Liver (tissue), 9 donors: Measurements from ENCODE around the gene ZNF443. TPM values are rescaled to one million over a fixed set of nuclear protein-coding genes. Genes with fewer than 3 reads are reported as not detected.
A peak's percentile ranks its signal among the peaks of the same experiment; 100 is the strongest.
"Not testable (repeated sequence)": the region's sequence is repeated elsewhere in the genome, so short reads cannot be mapped to it uniquely, and the experiment has no call there.

Experiments
- DNase-seq: peaks from one replicate; pipeline ENCODE4 v3.0.0-alpha.2; 2017; ENCODE audit warnings: low spot score
- H3K27ac ChIP-seq, 2 donors: one replicate each; pipeline ENCODE4 v1.7.0; 2013; ENCODE audit warnings: inconsistent platforms in 2 of 2, low read length in 2 of 2, control low read depth in 1 of 2, low read depth in 1 of 2, mild to moderate bottlenecking in 1 of 2
- H3K27me3 ChIP-seq, 4 donors: one replicate each; pipeline versions ENCODE4 v1.6.1 to v1.7.0; 2013; ENCODE audit warnings: low read length in 3 of 4, inconsistent platforms in 1 of 4, mild to moderate bottlenecking in 1 of 4, moderate library complexity in 1 of 4; ENCODE audit not compliant: control insufficient read depth in 4 of 4, insufficient read depth in 4 of 4
- H3K36me3 ChIP-seq, 4 donors: one replicate each; pipeline versions ENCODE4 v1.6.1 to v1.7.0; 2013; ENCODE audit warnings: low read length in 3 of 4, mild to moderate bottlenecking in 3 of 4, low read depth in 1 of 4, moderate library complexity in 1 of 4; ENCODE audit not compliant: control insufficient read depth in 4 of 4, insufficient read depth in 3 of 4
- H3K4me1 ChIP-seq, 4 donors: one replicate each; pipeline versions ENCODE4 v1.6.1 to v1.7.0; 2013; ENCODE audit warnings: low read length in 3 of 4, mild to moderate bottlenecking in 3 of 4, moderate library complexity in 1 of 4; ENCODE audit not compliant: control insufficient read depth in 4 of 4, insufficient read depth in 4 of 4
- H3K4me3 ChIP-seq, 3 donors: one replicate each; pipeline versions ENCODE4 v1.6.1 to v1.7.0; 2013; ENCODE audit warnings: low read length in 3 of 3, control low read depth in 1 of 3, low read depth in 1 of 3, mild to moderate bottlenecking in 1 of 3
- H3K9ac ChIP-seq, 2 donors: one replicate each; pipeline ENCODE4 v1.7.0; 2013; ENCODE audit warnings: low read length in 2 of 2, mild to moderate bottlenecking in 2 of 2, moderate library complexity in 2 of 2, control low read depth in 1 of 2, low read depth in 1 of 2
- H3K9me3 ChIP-seq, 4 donors: one replicate each; pipeline versions ENCODE4 v1.6.1 to v1.7.0; 2013; ENCODE audit warnings: low read length in 3 of 4; ENCODE audit not compliant: control insufficient read depth in 4 of 4
- ATF3 ChIP-seq: IDR thresholded peaks from 2 replicates; pipeline ENCODE4 v1.6.1; 2016; ENCODE audit warnings: antibody characterized with exemption
- CTCF ChIP-seq: fragments of 150-350 bp; IDR thresholded peaks from 2 replicates; pipeline ENCODE4 v1.5.1; 2017; ENCODE audit warnings: improper control_type of control experiment, low read depth, low read length; ENCODE audit not compliant: missing input control
- EGR1 ChIP-seq, 2 donors: IDR thresholded peaks; 2 replicates each; pipeline ENCODE4 v1.6.1; 2016 to 2018; ENCODE audit warnings: antibody characterized with exemption in 2 of 2, low read depth in 2 of 2
- FOXA1 ChIP-seq: IDR thresholded peaks from 2 replicates; pipeline ENCODE4 v1.6.1; 2016; ENCODE audit warnings: antibody characterized with exemption
- GABPA ChIP-seq, 2 donors: IDR thresholded peaks in 1 of 2; conservative IDR thresholded peaks in 1 of 2; 2 replicates each; pipeline ENCODE4 v1.6.1; 2016; ENCODE audit warnings: antibody characterized with exemption in 2 of 2, mild to moderate bottlenecking in 1 of 2, moderate library complexity in 1 of 2
- HNF4A ChIP-seq, 2 donors: conservative IDR thresholded peaks; 2 replicates each; pipeline ENCODE4 v1.6.1; 2016; ENCODE audit warnings: antibody characterized with exemption in 2 of 2, mild to moderate bottlenecking in 2 of 2
- JUND ChIP-seq, 2 donors: IDR thresholded peaks; 2 replicates each; pipeline ENCODE4 v1.6.1; 2016; ENCODE audit warnings: antibody characterized with exemption in 2 of 2
- MAX ChIP-seq: IDR thresholded peaks from 2 replicates; pipeline ENCODE4 v1.6.1; 2016; ENCODE audit warnings: antibody characterized with exemption
- NR2F2 ChIP-seq: IDR thresholded peaks from 2 replicates; pipeline ENCODE4 v1.6.1; 2016; ENCODE audit warnings: antibody characterized with exemption
- RAD21 ChIP-seq, 2 donors: IDR thresholded peaks; 2 replicates each; pipeline ENCODE4 v1.6.1; 2016; ENCODE audit warnings: antibody characterized with exemption in 2 of 2, mild to moderate bottlenecking in 2 of 2
- REST ChIP-seq: IDR thresholded peaks from 2 replicates; pipeline ENCODE4 v1.6.1; 2016; ENCODE audit warnings: antibody characterized with exemption, mild to moderate bottlenecking
- RXRA ChIP-seq, 2 donors: IDR thresholded peaks; 2 replicates each; pipeline ENCODE4 v1.6.1; 2017 to 2018; ENCODE audit warnings: antibody characterized with exemption in 2 of 2, mild to moderate bottlenecking in 1 of 2
- SP1 ChIP-seq: IDR thresholded peaks from 2 replicates; pipeline ENCODE4 v1.6.1; 2018; ENCODE audit warnings: antibody characterized with exemption, mild to moderate bottlenecking
- TAF1 ChIP-seq: conservative IDR thresholded peaks from 2 replicates; pipeline ENCODE4 v1.6.1; 2016; ENCODE audit warnings: antibody characterized with exemption, mild to moderate bottlenecking
- YY1 ChIP-seq: IDR thresholded peaks from 2 replicates; pipeline ENCODE4 v1.6.1; 2016; ENCODE audit warnings: antibody characterized with exemption, mild to moderate bottlenecking
- ZBTB33 ChIP-seq: IDR thresholded peaks from 2 replicates; pipeline ENCODE4 v1.6.1; 2016; ENCODE audit warnings: antibody characterized with exemption
- WGBS: extraction: QIAGEN DNeasy Blood & Tissue Kit; methylation state at CpG from one replicate; pipeline ENCODE4 v1.1.7; 2013; 5-methylcytosine and 5-hydroxymethylcytosine counted together
- polyA plus RNA-seq, 2 donors: library from polyadenylated mRNA; stranded (reverse) in 1 of 2; unstranded in 1 of 2; fragments of 200-250 nt in 1 of 2; fragments of >200 nt in 1 of 2; fragmentation: Nextera tagmentation in 1 of 2; extraction: Ambion mirVana in 1 of 2; gene quantifications; one replicate each; pipeline versions ENCODE4 v1.2.1 to v1.2.3, GENCODE V29; 2013 to 2015
- total RNA-seq, 2 donors: library from RNA; depleted of rRNA; stranded (reverse); fragments of >200 nt; gene quantifications; one replicate each; pipeline ENCODE4 v1.2.3, GENCODE V29; 2014
- donor health status: healthy.
- donor health status: healthy.
- donor health status: healthy.
- donor health status: healthy.
- donor health status: healthy.

Gene ZNF443
- total and polyA plus RNA-seq, 4 donors, result 1.1 to 7.4 (median 2.3) TPM

GRCh38 chr19:12399901-12400632, 40.8 kb downstream of the ZNF443 start:
- H3K9me3 ChIP-seq, H3K4me1 ChIP-seq, H3K27me3 ChIP-seq, H3K36me3 ChIP-seq: not testable (repeated sequence)
- peak; percentile 43 for DNase-seq
- H3K27ac ChIP-seq, result peak overlapping the region; percentile 82 to 83
- H3K9ac ChIP-seq, result peak overlapping the region; percentile 66 to 86
- peak in 1 of 2 donors; percentile 30 for TF ChIP-seq RXRA (IDR thresholded peaks at IDR 0.05)
- peak; percentile 33 for TF ChIP-seq SP1
- peak in 1 of 2 donors; percentile 3 for TF ChIP-seq RAD21 (IDR thresholded peaks at IDR 0.05)
- 2% methylated on average over 23 of the region's 23 CpGs for WGBS
- H3K4me3 ChIP-seq, result peak overlapping the region; percentile 66 to 71 (median 70)

GRCh38 chr19:12391148-12391547, 49.7 kb downstream of the ZNF443 start:
- H3K4me1 ChIP-seq, DNase-seq, H3K9ac ChIP-seq, H3K27ac ChIP-seq, H3K27me3 ChIP-seq: not testable (repeated sequence)
- WGBS, result 97% methylated on average over 6 of the region's 6 CpGs
- H3K9me3 ChIP-seq, result peaks cover 3 to 43% (median 15%) of the 10 kb centered on the region in 4 donors
- H3K36me3 ChIP-seq, result peaks cover 5 to 30% (median 27%) of the 10 kb centered on the region in 4 donors
- peak overlapping the region in 2 of 3 donors; percentile 4 to 69 for H3K4me3 ChIP-seq

GRCh38 chr19:12386365-12386764, 54.5 kb downstream of the ZNF443 start:
- not testable (repeated sequence) for DNase-seq, H3K9ac ChIP-seq, H3K27ac ChIP-seq, H3K4me1 ChIP-seq, H3K27me3 ChIP-seq
- WGBS, result 95% methylated on average over 2 of the region's 2 CpGs
- peaks cover 3 to 34% (median 29%) of the 10 kb centered on the region in 4 donors for H3K36me3 ChIP-seq
- H3K9me3 ChIP-seq, result peaks cover 15 to 54% (median 22%) of the 10 kb centered on the region in 4 donors
- peak overlapping the region in 1 of 3 donors; percentile 23 for H3K4me3 ChIP-seq

GRCh38 chr19:12380444-12380737, 60.4 kb downstream of the ZNF443 start:
- peak overlapping the region in 2 of 3 donors; percentile 32 to 47 for H3K4me3 ChIP-seq
- DNase-seq, result no peak
- no peak overlapping the region for H3K27ac ChIP-seq
- 74% methylated on average over 2 of the region's 2 CpGs for WGBS
- H3K4me1 ChIP-seq, result no peaks in the 10 kb centered on the region
- no peak overlapping the region for H3K9ac ChIP-seq
- peaks cover 5 to 32% (median 25%) of the 10 kb centered on the region in 4 donors for H3K36me3 ChIP-seq
- H3K9me3 ChIP-seq, result peaks cover 25 to 77% (median 45%) of the 10 kb centered on the region in 4 donors
- no peaks in the 10 kb centered on the region for H3K27me3 ChIP-seq
- TF ChIP-seq MAX, result no peak
- no peak for TF ChIP-seq NR2F2
- TF ChIP-seq CTCF, result no peak
- TF ChIP-seq FOXA1, result no peak
- TF ChIP-seq ATF3, result no peak
- no peak for TF ChIP-seq TAF1
- TF ChIP-seq GABPA (IDR thresholded peaks at IDR 0.05 in 1 of 2, conservative IDR thresholded peaks at IDR 0.05 in 1 of 2), result no peak
- no peak for TF ChIP-seq HNF4A (conservative IDR thresholded peaks at IDR 0.05)
- TF ChIP-seq SP1, result no peak
- TF ChIP-seq RXRA (IDR thresholded peaks at IDR 0.05), result no peak
- TF ChIP-seq YY1, result no peak
- no peak for TF ChIP-seq JUND (IDR thresholded peaks at IDR 0.05)
- no peak for TF ChIP-seq REST
- TF ChIP-seq ZBTB33, result no peak
- no peak for TF ChIP-seq EGR1 (IDR thresholded peaks at IDR 0.05; ENCODE audit: low read depth in 2 of 2)
